ENCODE measurements around the gene ADCY1. TPM values are rescaled to one million over a fixed set of nuclear protein-coding genes. Genes with fewer than 3 reads are reported as not detected.

ADCY1 gene
- total and polyA plus RNA-seq, 2 donors from 2014 or later = 2.9 to 3.7 TPM

- no peak for FAIRE-seq
- H3K4me1 ChIP-seq (ENCODE audit: control insufficient read depth in 2 of 3, insufficient read depth in 2 of 3, low read depth in 1 of 3, low read length in 3 of 3) = no peaks in the 10 kb centered on the region
Measured at GRCh38 chr7:45610660-45611299, 36.6 kb downstream of the ADCY1 start.

GRCh38 chr7:45617166-45617565 lies 43.0 kb downstream of the ADCY1 start:
- peaks cover 0 to 24% (median 10%) of the 10 kb centered on the region in 3 donors for H3K9me3 ChIP-seq (ENCODE audit: control insufficient read depth in 2 of 3, insufficient read depth in 1 of 3, low read length in 3 of 3)
- H3K9ac ChIP-seq (ENCODE audit: low read length in 3 of 3) = no peak overlapping the region
- no peak for TF ChIP-seq CTCF (IDR thresholded peaks at IDR 0.05; ENCODE audit: borderline replicate concordance, extremely low read depth, insufficient read depth)
- H3K4me3 ChIP-seq (ENCODE audit: low read length in 3 of 3) = no peak overlapping the region
- H3K36me3 ChIP-seq (ENCODE audit: control insufficient read depth in 2 of 3, insufficient read depth in 3 of 3, low read length in 3 of 3) = no peaks in the 10 kb centered on the region
- H3K4me1 ChIP-seq (ENCODE audit: control insufficient read depth in 2 of 3, insufficient read depth in 2 of 3, low read depth in 1 of 3, low read length in 3 of 3) = no peaks in the 10 kb centered on the region
- FAIRE-seq (no peak), DNase-seq (no peak)
- intact Hi-C loops (cut with DNase I) = no loop called here
- H3K27ac ChIP-seq (ENCODE audit: low read depth in 2 of 2, low read length in 2 of 2) = no peak overlapping the region
- H3K27me3 ChIP-seq (ENCODE audit: control insufficient read depth, insufficient read depth, low read length) = no peaks in the 10 kb centered on the region

More at GRCh38 chr7:45610660-45611299, 36.6 kb downstream of the ADCY1 start:
- H3K27ac ChIP-seq (ENCODE audit: low read depth in 2 of 2, low read length in 2 of 2) = no peak overlapping the region
- no peaks in the 10 kb centered on the region for H3K27me3 ChIP-seq (ENCODE audit: control insufficient read depth, insufficient read depth, low read length)
- no peak for TF ChIP-seq CTCF (IDR thresholded peaks at IDR 0.05; ENCODE audit: borderline replicate concordance, extremely low read depth, insufficient read depth)
- DNase-seq = no peak
- H3K4me3 ChIP-seq (ENCODE audit: low read length in 3 of 3) = no peak overlapping the region
- H3K9ac ChIP-seq (ENCODE audit: low read length in 3 of 3) = no peak overlapping the region
- intact Hi-C loops (cut with DNase I) = no loop called here
- no peaks in the 10 kb centered on the region for H3K9me3 ChIP-seq (ENCODE audit: control insufficient read depth in 2 of 3, insufficient read depth in 1 of 3, low read length in 3 of 3)
- no peaks in the 10 kb centered on the region for H3K36me3 ChIP-seq (ENCODE audit: control insufficient read depth in 2 of 3, insufficient read depth in 3 of 3, low read length in 3 of 3)

GRCh38 chr7:45622058-45622457 lies 47.9 kb downstream of the ADCY1 start:
- Histone ChIP-seq H3K36me3 (ENCODE audit: control insufficient read depth in 2 of 3, insufficient read depth in 3 of 3, low read length in 3 of 3) (no peaks in the 10 kb centered on the region), H3K4me3 (ENCODE audit: low read length in 3 of 3) (no peak overlapping the region), H3K9ac (ENCODE audit: low read length in 3 of 3) (no peak overlapping the region), H3K27me3 (ENCODE audit: control insufficient read depth, insufficient read depth, low read length) (no peaks in the 10 kb centered on the region), H3K27ac (ENCODE audit: low read depth in 2 of 2, low read length in 2 of 2) (no peak overlapping the region), H3K4me1 (ENCODE audit: control insufficient read depth in 2 of 3, insufficient read depth in 2 of 3, low read depth in 1 of 3, low read length in 3 of 3) (no peaks in the 10 kb centered on the region), H3K9me3 (ENCODE audit: control insufficient read depth in 2 of 3, insufficient read depth in 1 of 3, low read length in 3 of 3) (peaks cover 0 to 13% (median 6%) of the 10 kb centered on the region in 3 donors)
- intact Hi-C loops (cut with DNase I) = no loop called here
- FAIRE-seq (no peak), DNase-seq (no peak)
- TF ChIP-seq CTCF (IDR thresholded peaks at IDR 0.05; ENCODE audit: borderline replicate concordance, extremely low read depth, insufficient read depth) = no peak

GRCh38 chr7:45623157-45623556 lies 49.0 kb downstream of the ADCY1 start:
- TF ChIP-seq CTCF (IDR thresholded peaks at IDR 0.05; ENCODE audit: borderline replicate concordance, extremely low read depth, insufficient read depth) = no peak
- Histone ChIP-seq H3K27me3 (ENCODE audit: control insufficient read depth, insufficient read depth, low read length) (no peaks in the 10 kb centered on the region), H3K27ac (ENCODE audit: low read depth in 2 of 2, low read length in 2 of 2) (no peak overlapping the region), H3K4me1 (ENCODE audit: control insufficient read depth in 2 of 3, insufficient read depth in 2 of 3, low read depth in 1 of 3, low read length in 3 of 3) (no peaks in the 10 kb centered on the region), H3K9ac (ENCODE audit: low read length in 3 of 3) (no peak overlapping the region), H3K4me3 (ENCODE audit: low read length in 3 of 3) (no peak overlapping the region), H3K36me3 (ENCODE audit: control insufficient read depth in 2 of 3, insufficient read depth in 3 of 3, low read length in 3 of 3) (no peaks in the 10 kb centered on the region), H3K9me3 (ENCODE audit: control insufficient read depth in 2 of 3, insufficient read depth in 1 of 3, low read length in 3 of 3) (peaks cover 0 to 12% (median 6%) of the 10 kb centered on the region in 3 donors)
- FAIRE-seq = no peak
- intact Hi-C loops (cut with DNase I) = no loop called here
- no peak for DNase-seq
